ENCODE data around the gene CEP128.

CEP128 gene

DNA sequence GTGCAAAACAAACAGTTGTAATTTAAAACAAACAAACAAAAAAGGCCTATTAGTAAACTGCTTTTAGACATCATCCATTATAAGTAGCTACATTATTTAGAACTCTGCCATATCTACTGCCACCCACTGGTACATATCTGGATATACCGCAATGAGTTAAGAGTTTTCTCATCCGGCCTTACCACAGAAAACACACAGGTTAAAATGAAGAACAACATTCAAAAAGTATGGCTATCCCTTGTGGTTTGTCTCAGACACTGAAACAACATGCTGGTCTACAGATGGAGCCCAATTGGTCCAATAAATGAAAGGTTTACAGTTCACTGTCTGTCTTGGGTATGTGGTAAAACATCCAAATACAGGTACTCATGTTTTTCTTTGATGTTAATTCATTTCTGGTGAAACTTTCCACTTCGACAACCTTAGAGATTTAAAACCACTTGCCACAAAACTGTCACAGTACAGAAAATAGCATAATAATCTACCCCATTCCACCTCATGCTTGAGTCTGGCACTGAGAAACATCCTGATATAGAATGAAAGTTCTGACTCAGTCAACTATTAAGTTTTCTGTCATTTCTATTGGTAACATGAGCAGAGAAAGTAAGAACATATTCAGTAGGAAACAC, 354.3 kb downstream of the CEP128 start:
- DNase-seq = peak; percentile 46

DNA sequence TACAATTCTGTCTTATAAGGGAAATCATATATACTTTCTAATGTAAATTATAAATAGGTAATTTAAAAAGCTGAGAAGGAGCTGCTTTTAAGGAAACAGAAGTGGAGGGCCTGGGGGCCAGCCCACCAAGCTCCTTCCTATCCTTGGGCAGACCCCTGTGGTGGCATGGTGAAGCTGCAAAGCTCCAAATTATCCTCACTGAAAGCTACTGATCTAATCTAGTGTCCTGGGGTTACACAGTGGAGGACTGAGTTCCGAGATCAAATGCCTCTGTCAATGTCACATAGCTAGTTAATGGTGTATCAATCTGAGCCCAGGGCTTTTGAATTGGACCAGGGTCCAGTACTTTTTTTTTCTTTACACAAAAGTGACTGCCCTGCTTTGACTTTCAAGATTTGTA, 355.4 kb downstream of the CEP128 start:
- no peak for DNase-seq

DNA sequence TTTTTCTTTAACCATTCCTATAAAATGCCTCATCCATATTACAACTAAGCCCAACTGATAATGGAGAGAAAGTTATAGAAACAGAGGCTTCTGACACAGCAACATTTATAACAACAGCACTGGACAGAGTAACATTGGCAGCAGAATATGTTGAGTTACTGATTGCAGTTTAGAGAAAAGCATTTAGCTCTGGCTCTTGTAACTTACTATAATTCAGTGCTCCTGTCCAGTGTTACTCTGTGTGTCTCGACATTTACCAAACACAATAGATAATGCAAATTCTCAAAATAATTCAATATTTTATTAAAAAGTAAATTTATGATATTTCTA, 356.1 kb downstream of the CEP128 start:
- no peak for DNase-seq

DNA sequence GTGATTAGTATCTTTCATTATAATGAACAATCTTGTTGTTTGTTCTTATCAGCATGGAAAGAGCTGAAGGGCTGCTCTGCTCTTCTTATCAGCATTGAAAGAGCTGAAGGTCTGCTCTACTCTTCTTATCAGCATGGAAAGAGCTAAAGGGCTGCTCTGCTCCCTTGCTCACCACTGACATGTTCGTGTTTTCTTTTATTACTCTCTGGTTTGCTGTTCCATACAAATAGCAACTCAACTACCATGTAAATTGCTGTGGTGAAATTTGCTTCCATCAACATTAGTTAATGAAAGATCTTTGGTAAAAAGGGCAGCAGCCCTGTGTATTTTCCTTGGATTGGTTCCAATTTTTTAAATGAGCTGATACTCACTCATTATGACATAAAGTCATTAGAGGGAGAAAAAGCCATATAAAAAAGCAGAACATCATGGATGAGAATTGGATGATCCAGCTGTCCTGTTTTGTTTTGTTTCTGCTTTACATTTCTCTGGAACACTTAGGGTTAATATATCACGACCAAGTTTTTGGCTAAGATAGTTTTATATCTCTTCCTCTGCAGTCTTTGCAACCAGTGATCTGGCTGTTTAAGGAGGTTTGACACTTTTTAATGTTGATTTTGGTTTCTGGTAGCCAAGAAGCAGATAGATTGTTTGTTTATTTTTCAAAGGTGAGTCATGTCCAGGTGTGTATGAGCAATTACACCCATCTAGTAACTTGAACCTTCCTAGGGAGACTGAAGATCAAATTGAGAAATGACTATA, 356.6 kb downstream of the CEP128 start:
- no peak for DNase-seq

DNA sequence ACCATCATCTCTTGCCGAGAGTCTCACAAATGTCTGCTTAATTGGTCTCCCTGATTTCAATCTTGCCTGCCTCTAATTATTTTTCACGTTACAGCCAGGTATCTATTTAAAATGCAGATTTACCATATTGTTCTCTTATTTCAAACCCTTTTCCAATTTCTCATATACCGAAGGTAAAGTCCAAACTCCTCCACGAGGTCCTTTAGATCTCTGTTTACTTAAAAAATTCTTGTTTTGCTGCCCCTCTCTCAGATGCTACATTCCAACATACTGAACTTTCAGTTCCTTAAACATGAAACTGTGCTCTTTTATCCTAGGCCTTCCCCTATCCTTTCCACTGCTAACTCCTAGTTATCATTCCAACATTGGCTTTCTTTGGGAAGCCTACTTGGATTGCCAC, 363.9 kb downstream of the CEP128 start:
- no peak for DNase-seq

DNA sequence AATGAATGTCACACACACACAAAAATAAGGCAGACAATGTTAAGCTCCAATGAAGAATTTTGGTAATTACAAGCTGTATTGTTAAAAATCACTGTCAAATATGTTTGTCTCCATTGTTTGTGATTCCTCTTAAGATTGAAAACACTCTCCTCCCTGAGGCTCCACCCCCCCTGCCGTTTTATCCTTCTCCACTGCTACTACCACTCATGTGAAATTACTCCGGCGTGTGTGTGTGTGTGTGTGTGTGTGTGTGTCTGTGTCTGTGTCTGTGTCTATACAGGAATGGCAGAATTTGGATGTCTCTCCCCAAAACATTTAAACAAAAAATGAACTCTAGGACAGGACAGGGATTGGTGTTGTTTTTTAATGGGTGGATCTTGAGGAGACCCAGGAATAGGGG, 365.1 kb downstream of the CEP128 start:
- DNase-seq = no peak

DNA sequence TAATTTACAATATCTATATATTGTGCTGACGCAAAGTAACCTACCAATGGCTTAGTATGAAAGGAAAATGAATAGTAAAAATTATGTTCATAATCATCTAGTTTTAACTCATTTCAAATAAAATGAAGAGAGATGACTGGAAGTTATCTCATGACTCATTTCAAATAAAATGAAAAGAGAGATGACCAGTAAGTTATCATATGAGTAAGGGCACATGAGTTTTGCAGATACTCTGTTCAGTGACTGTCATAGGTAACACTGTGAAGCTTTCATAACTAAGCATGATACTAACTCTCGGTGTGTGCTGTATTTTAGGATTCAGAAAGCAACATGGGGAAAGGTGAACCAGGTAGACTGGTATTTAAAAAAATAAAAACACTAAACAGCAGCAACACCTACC, 365.8 kb downstream of the CEP128 start:
- no peak for DNase-seq

DNA sequence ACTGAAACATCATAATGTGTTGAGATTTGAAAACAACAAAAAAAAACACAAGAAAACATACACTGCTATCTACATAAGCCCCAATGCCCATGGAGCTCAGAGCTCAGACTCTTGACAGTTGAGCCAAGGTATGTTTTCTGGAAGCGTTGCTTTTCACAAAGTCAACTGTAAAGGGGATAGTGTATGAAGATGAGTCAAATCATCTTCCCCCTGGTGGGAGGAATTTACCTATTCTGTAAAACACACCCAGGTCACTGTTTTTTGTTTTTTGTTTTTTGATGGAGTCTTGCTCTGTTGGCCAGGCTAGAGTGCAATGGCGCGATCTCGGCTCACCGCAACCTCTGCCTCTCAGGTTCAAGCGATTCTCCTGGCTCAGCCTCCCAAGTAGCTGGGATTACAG, 368.9 kb downstream of the CEP128 start:
- no peak for DNase-seq

DNA sequence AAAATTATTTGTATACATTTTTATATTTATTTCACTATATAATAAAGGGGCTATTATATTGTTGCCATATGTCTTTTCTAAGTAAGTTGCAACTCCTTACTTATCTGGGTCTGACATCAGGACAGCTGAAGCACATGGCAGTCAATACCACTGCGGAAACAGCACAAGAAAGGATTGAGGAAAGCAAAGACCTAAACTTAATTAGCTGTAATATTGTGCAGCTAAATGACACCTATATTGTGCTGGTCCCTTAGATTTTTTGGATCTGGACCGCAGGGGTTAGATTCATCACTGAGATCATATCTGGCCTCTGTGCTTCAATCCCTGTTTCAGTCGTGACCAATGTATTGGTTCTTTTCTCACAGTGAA, 370.6 kb downstream of the CEP128 start:
- DNase-seq = no peak

DNA sequence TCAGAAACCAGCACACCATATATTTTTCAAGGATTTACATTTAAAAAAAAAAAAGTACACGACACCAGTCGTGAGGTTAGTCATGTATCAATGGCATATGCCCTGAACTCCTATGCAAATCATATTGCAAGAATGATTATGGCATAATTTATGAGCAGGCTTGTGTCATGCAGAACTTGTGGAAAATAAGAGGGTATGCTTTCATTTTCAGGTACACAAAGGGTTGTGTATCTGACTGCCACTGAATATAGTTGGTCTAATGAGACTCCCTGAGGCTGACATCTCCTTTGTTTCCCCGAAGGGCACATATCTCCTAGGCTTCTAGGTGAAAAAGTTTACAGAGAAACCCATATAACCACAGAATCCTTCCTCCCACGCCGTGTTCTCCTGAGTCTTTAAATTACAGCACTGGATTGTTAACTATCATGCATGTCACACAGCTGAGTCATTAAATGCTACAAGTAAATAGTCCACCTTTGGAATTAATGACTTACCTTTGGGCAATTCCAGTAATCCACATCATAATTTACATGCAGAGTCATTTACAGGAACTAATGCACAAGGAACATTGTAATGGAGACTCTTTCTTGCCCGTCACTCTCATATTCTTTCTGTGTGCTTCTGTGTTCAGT, 373.5 kb downstream of the CEP128 start:
- no peak for DNase-seq

DNA sequence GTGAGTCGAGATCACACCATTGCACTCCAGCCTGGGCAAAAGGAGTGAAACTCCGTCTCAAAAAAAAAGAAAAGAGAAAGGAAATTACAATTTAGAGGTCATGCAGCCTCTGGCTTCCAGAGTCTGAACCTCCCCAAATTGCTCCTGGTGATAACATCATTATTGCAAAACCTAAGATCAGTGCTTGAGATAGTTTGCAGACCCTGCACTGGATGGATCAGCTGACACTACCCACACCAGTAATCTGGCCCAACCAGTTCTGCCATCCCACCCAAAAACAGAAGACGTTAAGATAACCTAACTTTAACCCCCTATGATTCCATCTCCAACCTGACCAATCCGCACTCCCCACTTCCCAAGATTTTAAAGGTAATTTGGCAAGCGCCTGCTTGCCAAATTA, 376.5 kb downstream of the CEP128 start:
- DNase-seq = no peak

DNA sequence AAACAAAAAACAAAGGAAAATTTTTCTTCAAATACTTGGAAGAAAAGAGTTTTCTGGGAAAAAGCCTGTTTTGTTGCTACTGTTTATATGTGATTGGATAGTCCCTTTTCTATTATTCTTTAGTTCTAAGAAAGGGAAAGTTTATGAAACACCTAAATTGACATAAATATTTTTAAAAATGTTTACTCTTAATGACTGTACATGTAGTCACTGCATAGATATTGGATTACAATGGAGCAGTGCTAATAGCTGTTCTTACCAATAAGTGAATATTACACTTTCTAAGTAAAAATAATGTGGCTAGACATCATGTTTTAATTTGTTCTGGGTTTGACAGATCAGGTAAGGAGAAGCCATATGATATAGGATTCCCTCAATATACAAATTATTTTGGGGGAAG, 377.5 kb downstream of the CEP128 start:
- no peak for DNase-seq

DNA sequence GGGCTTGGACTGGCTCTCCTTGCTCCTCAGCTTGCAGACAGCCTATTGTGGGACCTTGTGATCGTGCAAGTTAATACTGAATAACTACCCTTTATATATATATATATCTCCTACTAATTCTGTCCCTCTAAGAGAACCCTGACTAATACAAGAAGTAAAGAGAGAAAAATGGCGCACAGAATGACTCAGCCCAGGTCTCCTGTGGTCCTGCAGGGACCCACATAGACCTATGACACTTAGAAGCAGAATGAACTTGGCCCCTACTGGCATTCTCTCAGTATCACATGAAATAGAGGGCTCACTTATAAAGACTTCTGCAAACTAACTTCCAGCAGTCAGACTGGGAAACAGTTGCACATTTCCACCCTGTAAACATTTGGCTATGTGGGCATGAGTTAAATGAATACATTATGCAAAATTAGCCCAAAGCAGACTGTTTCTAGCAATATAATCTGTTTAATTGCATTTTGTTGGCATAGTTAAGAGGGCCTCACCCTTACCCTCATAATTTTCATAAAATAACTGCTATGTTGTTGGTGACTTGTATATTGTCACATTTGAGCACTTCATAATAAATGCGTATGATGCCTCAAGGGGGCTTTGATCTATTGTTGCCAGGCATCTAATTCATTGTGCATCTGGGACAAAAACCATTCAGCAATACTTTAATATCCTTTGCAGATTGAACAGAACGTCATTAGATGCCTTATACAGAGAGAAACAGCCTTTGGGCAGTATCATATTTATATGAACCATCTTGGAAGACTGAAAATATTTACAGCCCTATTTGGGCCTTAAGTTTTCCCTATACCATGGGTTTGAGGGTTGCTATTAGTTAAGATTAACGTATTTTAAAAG, 380.5 kb downstream of the CEP128 start:
- DNase-seq = no peak

DNA sequence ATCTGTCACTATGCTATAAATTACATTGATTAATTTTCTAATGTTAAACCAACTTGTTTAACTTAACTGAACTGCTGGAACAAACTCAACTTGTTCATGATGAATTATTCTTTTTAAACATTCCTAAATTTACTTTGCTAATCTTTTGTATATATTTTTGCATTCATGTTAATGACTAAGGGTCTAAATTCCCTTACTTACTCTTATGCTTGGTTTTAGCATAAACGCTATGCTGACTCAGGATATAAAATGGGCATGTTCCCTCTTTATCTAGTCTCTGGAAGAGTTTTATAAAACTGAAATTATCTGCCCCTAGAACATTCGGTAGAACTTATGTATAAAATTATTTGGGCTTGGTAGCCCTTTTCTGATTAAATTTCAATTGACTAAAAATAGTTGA, 387.4 kb downstream of the CEP128 start:
- DNase-seq = no peak

DNA sequence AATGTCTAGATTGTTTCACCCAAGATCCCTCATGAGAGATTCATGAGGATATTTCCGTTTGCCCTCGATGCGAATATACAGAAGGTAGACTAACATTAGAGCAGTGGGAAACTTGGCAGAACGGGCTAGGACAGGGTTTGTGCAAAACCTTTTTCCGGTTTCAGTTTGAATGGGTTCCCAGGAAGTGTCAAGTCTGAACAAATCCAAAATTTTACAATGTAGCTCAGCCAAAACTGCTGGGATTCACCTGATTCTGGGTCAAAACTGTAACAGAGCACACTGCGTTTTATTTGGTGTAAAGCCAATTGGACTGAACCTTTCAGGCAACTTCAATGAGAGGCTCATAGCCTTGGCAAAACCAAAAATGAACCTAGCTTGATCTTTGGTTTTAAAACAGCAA, 392.4 kb downstream of the CEP128 start:
- no peak for DNase-seq

DNA sequence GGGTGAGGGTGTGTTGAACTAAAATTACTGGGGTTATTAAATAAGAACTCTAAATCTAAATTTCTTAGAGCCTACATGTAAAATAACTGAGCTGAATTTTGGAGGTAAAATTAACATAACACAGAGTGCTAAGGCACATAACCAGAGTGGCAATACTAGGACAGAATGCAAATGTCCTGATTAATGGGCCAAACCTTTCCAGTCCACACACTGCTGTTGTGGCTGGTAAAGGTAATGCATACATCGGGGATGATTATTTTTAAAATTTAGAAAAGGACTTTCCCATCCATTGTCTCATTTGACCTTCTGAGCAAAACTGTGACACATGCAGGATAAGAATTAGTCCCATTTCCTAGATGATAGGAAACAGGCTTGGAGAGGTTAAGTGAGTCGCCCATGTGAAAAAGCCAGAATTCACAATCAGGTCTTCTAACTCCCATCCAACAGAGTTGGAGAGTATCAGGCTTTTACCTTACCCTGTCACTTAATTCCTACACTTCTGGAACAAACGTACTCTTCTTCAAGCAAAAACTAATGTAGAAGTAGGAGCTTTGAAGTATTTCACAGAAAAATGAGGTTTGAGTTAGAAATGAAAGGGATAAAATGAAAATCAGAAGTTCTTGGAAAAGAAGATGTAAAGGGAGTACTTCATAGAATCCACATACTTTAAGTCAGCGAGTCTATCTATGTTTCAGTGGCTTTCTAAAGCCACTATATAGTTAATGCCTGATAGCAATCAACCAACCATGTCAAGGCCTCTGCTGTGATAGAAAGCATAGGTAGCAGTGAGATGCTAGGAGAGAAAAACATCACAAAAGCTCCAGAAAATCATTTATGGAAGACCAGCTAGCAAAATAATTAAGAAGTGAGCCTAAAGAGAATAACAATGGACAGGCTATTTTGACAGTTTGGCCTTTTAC, 395.3 kb downstream of the CEP128 start:
- DNase-seq = no peak

DNA sequence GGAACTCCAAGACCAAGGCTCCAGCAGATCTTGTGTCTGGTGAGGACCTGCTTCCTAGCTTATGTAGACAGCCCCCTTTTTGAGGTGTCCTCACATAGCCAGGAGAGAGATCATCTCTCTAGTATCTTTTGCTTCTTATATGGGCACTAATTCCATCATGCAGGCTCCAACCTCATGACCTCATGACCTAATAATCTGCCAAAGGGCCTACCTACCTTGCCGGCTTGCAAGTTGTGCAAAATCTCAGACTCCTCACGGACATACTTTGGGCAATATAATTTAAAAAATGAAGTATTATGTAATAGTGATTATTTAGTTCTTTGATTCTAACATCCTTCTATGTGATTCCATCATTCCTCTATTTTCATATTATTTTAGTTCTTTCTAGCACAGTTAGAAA, 397.2 kb downstream of the CEP128 start:
- no peak for DNase-seq

DNA sequence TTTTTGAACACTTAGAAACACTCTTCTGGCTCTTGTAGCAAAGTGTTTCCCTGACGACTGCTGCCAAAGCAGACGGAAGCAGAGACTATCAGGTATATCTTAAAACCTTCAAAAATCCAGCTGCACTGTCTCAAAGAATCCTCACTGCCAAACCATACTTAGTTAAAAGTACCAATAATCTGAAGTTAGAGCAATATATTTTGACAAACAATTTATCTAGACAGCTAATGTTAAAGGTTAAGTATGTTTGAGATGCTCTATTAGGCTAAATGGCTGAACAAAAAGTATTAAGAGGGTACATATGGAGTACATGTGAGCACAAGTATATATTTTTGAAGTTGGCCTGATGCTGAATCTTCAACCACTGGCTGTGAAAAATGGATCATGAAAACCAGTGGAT, 398.3 kb downstream of the CEP128 start:
- DNase-seq = no peak

DNA sequence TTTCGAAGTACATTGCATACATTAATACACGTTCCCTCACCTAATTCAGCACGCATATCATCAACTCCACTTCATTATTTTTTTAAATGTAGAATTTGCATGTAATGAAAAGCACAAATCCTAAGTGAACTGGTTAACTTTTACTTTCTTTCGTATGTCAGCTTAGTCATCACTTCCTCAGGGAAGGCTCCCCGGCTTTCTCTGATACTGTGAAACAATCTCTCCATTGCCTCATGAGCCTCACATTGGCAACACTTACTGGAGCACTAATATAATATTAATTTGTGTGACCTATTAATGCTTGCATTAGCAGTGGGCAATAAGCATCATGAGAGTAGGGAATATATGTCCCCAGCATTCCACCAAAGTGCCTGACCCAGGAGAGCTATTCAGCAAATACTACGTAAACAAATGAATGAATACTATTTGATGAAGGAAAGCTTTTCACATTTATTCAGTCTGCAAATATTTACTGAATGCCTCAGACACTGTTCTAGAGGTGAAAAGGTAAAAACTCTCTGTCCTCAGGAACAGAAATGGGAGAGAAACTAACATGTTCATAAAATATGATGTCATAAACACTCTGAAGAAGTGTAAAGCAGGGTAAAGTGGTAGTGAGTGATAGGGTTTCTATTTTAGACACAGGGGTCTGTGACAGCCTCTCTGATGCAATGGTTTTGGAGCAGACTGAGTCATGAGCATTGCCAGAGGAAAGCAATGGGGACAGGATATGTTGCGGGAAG, 402.7 kb downstream of the CEP128 start:
- no peak for DNase-seq

DNA sequence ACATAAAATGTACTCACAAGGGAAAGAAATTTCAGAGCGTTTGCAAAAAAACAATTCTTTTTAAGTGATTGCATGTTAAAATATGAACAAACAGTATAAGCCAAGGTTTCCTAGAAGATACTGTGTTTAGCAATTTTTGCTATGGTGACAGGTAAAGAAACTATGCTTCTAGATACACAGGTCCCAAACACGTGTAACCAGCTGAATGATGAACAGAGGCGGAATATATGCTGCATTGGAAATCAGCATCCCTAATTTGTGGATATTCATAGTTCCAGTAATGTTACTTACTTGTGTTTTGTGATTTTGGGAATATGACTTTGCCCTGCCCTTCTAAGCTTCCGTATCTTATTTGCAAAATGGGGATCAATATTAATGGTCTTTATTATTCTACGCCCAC, 403.9 kb downstream of the CEP128 start:
- DNase-seq = no peak

DNA sequence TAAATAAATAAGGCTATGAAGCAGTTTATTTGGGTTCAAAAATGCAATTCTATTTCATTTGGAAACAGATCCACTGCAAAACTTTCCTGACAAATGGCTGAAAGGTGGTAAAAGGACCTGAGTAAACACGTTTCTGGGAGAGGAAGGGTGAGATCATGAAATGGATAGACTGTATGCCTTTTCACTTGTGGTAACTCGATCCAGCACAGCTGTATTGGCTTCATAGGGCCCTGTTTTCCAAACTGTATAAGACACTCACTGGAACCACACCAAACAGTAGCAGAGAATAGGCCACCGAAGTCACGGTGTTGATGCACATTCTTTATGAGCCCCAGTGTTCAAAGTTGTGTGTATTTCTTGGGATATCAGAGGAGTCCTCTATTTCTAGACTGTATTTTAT, 405.1 kb downstream of the CEP128 start:
- DNase-seq = no peak

DNA sequence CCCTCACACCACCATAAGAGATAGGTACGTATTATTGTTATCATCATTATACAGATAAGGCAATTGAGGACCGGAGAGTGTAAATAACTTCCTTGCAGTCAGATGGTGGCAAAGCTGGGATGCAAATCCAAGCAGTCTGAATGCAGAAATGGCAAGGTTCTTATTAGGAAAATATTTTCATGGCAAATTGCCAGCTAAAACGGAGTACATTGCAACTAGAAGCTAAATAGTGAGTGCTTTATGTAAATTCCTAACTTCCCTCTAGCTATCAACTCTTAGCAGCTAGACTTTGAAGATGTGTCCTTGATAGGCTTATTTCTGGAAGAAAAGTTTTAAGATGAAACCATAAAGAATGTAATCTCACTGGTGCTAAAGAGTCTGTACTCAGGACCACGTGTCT, 406.4 kb downstream of the CEP128 start:
- DNase-seq = no peak

Measured in NCI-H1694 treated with DMSO at 0.1 percent for 48 hours (cell line).